HFFc6 (cell line): ENCODE results near the gene FGFBP1. TPM values are rescaled to one million over a fixed set of nuclear protein-coding genes. Genes with fewer than 3 reads are reported as not detected.
A peak's percentile ranks its signal among the peaks of the same experiment; 100 is the strongest.

Experiments
- DNase-seq: peaks from one replicate; pipeline ENCODE4 v3.0.0-alpha.2; 2018
- H3K27ac Mint-ChIP-seq: 2 replicates; pipeline ENCODE4 v1.8.0; 2020; ENCODE audit warnings: mild to moderate bottlenecking, mixed read lengths
- H3K27me3 Mint-ChIP-seq: 2 replicates; pipeline ENCODE4 v1.8.0; 2021; ENCODE audit warnings: mild to moderate bottlenecking, moderate library complexity, mixed read lengths; ENCODE audit not compliant: insufficient read depth
- H3K36me3 Mint-ChIP-seq: 2 replicates; pipeline ENCODE4 v1.8.0; 2021; ENCODE audit warnings: low read depth, mixed read lengths
- H3K4me1 Mint-ChIP-seq: 2 replicates; pipeline ENCODE4 v1.8.0; 2020; ENCODE audit warnings: low read depth, mixed read lengths
- H3K4me3 Mint-ChIP-seq: 2 replicates; pipeline ENCODE4 v1.8.0; 2020; ENCODE audit warnings: mild to moderate bottlenecking, moderate library complexity, mixed read lengths
- H3K9me3 Mint-ChIP-seq: 2 replicates; pipeline ENCODE4 v1.8.0; 2020; ENCODE audit warnings: mild to moderate bottlenecking, mixed read lengths
- long read RNA-seq: library from polyadenylated mRNA; unstranded; transcript quantifications from one replicate; pipeline ENCODE4 v2.0.0, GENCODE V29; 2019
- total RNA-seq, 6 experiments: library from RNA; stranded (reverse); fragmentation: NEBNext Ultra II Directional; extraction: Animal tissue kit (Norgen Biotek cat#: 25700); gene quantifications; 2 replicates in 1 of 6; 3 replicates in 5 of 6; pipeline ENCODE4 v1.2.3, GENCODE V29; 2021
- TF ChIP-seq, protein P1 (sequence below): fragments of 200-600 bp; sonication (generic); IDR thresholded peaks from 2 replicates; pipeline ENCODE4 v1.5.0; 2021; ENCODE audit warnings: antibody characterized with exemption, mild to moderate bottlenecking

FGFBP1 gene
- not detected for total RNA-seq
- long read RNA-seq = 0 reads

DNA sequence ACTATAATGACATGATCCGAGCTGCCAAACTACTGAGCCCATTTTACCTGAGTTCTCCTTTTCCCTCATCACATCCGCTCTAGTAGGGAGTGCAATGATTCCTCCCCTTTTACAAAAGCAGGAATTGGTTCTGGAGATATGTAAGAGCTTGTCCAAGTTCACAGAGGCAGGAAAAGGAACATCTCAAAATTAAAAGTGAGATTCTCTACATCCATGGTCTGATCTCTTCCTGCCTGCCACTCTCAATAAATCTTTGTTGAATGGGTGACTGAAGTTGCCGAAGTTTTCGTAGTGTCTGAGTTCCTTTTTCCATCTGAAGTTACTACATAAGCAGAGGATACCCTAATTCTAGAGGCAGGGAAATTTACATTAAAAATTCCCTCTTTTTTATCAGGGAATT, at the start of gene FGFBP1:
Gene FGFBP1 (minus strand): TSS at position 101 of the 400 bp plus-strand sequence. CDS start 2,108 bp downstream, outside the sequence.
- DNase-seq = no peak
- TF ChIP-seq, protein P1, sequence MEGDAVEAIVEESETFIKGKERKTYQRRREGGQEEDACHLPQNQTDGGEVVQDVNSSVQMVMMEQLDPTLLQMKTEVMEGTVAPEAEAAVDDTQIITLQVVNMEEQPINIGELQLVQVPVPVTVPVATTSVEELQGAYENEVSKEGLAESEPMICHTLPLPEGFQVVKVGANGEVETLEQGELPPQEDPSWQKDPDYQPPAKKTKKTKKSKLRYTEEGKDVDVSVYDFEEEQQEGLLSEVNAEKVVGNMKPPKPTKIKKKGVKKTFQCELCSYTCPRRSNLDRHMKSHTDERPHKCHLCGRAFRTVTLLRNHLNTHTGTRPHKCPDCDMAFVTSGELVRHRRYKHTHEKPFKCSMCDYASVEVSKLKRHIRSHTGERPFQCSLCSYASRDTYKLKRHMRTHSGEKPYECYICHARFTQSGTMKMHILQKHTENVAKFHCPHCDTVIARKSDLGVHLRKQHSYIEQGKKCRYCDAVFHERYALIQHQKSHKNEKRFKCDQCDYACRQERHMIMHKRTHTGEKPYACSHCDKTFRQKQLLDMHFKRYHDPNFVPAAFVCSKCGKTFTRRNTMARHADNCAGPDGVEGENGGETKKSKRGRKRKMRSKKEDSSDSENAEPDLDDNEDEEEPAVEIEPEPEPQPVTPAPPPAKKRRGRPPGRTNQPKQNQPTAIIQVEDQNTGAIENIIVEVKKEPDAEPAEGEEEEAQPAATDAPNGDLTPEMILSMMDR = no peak
- H3K27ac Mint-ChIP-seq = no peak within 1 kb of the TSS

DNA sequence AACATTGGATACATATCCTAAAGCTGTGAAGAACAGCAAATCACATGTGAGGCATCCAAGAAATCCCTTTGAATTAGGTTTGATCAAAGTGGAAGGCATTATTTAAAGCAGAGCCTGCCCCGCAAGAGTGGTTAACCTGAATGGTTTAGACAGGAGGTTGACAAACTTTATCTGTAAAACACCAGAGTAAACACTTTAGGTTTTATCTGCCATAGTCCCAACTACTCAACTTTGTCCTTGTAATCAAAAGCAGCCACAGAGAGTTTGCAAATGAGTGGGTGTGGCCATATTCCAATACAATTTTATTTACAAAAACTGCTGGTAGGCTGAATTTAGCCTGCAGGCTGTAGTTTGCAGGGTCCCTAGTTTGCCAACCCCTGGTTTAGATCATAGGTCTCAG, 49.7 kb upstream of the FGFBP1 start:
- Mint-ChIP-seq H3K27me3 (peaks cover 26% of the 10 kb centered on the region), H3K36me3 (no peaks in the 10 kb centered on the region), H3K4me3 (no peak overlapping the region), H3K9me3 (no peaks in the 10 kb centered on the region), H3K27ac (no peak overlapping the region), H3K4me1 (peaks cover 4% of the 10 kb centered on the region)
- DNase-seq = no peak
- TF ChIP-seq, protein P1 = no peak

More for the DNA sequence above, at the start of gene FGFBP1:
- peaks cover 31% of the 10 kb centered on the region for H3K27me3 Mint-ChIP-seq
- H3K9me3 Mint-ChIP-seq = no peaks in the 10 kb centered on the region
- no peaks in the 10 kb centered on the region for H3K36me3 Mint-ChIP-seq
- H3K4me1 Mint-ChIP-seq = no peaks in the 10 kb centered on the region
- H3K4me3 Mint-ChIP-seq = no peak within 1 kb of the TSS

DNA sequence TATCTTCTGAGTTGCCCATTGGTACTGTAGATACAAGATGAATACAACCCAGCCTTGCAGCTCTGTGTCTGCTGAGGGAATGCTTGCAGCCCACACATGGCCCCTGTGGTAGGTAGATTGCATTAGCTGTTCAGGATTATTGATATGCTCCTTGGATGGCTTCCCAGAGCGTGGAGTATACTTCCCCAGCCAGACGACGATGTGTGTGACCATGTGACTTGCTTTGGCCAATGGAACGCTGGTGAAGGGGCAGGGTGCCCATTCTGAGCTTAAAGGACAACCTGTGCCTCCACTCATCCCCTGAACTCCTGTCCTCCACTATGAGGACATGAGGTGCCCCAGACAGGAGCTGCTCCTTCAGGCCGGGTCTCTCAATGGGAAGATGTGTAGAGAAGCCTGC, 48.4 kb upstream of the FGFBP1 start:
- Mint-ChIP-seq H3K4me3 (no peak overlapping the region), H3K27ac (no peak overlapping the region), H3K36me3 (no peaks in the 10 kb centered on the region), H3K27me3 (peaks cover 24% of the 10 kb centered on the region), H3K4me1 (peaks cover 11% of the 10 kb centered on the region), H3K9me3 (no peaks in the 10 kb centered on the region)
- DNase-seq = no peak
- TF ChIP-seq, protein P1 = no peak

DNA sequence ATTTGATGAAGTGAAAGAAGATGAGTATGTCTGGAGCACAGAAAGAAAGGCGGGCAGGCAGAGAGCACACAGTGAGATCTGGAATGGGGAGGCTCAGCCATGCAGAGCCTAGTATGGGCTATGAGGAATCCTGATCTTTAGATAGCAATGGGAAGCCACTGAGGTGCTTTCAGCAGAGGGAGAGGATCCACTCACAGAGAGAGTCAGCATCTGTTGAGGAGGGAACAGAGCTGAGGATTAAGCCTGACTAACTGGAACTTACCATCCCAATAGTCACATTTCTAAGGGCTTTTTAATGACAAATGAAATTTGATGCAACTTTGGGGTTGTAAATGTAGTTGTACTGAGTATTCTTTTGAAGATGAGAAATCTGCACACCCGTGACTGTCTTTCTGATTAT, 45.1 kb upstream of the FGFBP1 start:
- H3K9me3 Mint-ChIP-seq = no peaks in the 10 kb centered on the region
- TF ChIP-seq, protein P1 = no peak
- H3K4me1 Mint-ChIP-seq = peaks cover 11% of the 10 kb centered on the region
- H3K4me3 Mint-ChIP-seq = no peak overlapping the region
- no peaks in the 10 kb centered on the region for H3K36me3 Mint-ChIP-seq
- no peak for DNase-seq
- peaks cover 18% of the 10 kb centered on the region for H3K27me3 Mint-ChIP-seq
- H3K27ac Mint-ChIP-seq = no peak overlapping the region; the same call in 1 of the 2 replicates

DNA sequence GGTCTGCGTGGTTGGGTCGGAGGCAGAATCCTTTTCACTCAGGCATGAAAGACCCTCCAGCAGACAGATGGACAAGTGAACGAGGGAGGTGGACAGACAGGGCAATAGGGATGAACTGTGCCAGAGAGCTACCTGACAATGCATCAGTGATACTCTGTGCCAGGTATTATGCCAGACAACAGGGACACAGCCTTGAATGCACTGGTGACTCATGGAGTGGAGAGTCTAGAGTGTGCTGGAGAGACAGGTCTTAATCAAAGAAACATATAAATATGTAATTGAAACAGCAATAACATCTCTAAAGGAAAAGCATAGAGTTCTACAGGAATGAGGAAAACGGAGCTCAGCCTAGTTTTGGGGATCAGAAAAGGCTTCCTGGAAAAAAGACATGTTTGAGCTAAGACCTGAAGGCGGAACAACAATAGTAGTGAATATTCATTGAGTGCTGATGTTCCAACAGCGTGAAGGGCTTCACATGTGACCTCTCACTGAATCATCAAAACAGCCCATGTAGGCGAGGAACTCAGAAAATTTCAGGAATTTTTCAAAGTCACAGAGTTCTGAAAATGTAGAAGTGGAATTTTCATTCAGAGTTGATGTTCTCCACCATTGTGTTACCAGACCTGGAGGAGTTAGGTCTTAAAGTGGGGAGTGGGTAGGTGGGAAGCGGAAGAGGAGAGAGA, 44.4 kb upstream of the FGFBP1 start:
- Mint-ChIP-seq H3K27me3 (peaks cover 20% of the 10 kb centered on the region), H3K4me3 (no peak overlapping the region), H3K36me3 (no peaks in the 10 kb centered on the region), H3K27ac (no peak overlapping the region), H3K9me3 (no peaks in the 10 kb centered on the region), H3K4me1 (peaks cover 11% of the 10 kb centered on the region)
- TF ChIP-seq, protein P1 = no peak
- peak; percentile 4 for DNase-seq
